Tibial artery (tissue), 4 donors: ENCODE results near the gene RELB.

ENCODE experiments used
- DNase-seq, 2 donors: peaks; one replicate each; pipeline ENCODE4 v3.0.0-alpha.2; 2019
- H3K27ac ChIP-seq, 2 donors: fragments of 200-600 bp; sonication (generic) in 1 of 2; 1 replicate in 1 of 2; 2 replicates in 1 of 2; pipeline ENCODE4 v1.5.1; 2018 to 2019; ENCODE audit warnings: mild to moderate bottlenecking in 1 of 2
- H3K27me3 ChIP-seq, 2 donors: fragments of 200-600 bp; sonication (generic) in 1 of 2; one replicate each; pipeline versions ENCODE4 v1.5.1 to v1.6.0; 2016 to 2019
- H3K36me3 ChIP-seq, 3 donors: fragments of 200-600 bp; sonication (generic) in 2 of 3; one replicate each; pipeline ENCODE4 v1.5.1; 2016 to 2019; ENCODE audit warnings: mild to moderate bottlenecking in 2 of 3
- H3K4me1 ChIP-seq, 4 donors: fragments of 200-600 bp; sonication (generic) in 2 of 4; 1 replicate in 3 of 4; 2 replicates in 1 of 4; pipeline ENCODE4 v1.5.1; 2016 to 2019
- H3K4me3 ChIP-seq, 2 donors: fragments of 200-600 bp; sonication (generic) in 1 of 2; 1 replicate in 1 of 2; 2 replicates in 1 of 2; pipeline ENCODE4 v1.5.1; 2018 to 2019; ENCODE audit warnings: mild to moderate bottlenecking in 2 of 2
- H3K9me3 ChIP-seq, 3 donors: fragments of 200-600 bp; sonication (generic) in 1 of 3; one replicate each; pipeline ENCODE4 v1.5.1; 2016 to 2019
- intact Hi-C: fragments of 100-400 bp; cut with DNase I; formaldehyde crosslinking; loops from one replicate; pipeline ENCODE4 v1.15.0; 2023; ENCODE audit warnings: low total_unique reads
- TF ChIP-seq, protein P1 (sequence below), 2 experiments: fragments of 200-600 bp in 1 of 2; fragments of 450-650 bp in 1 of 2; IDR thresholded peaks; one replicate each; pipeline ENCODE4 v1.5.1; 2017 to 2019; ENCODE audit warnings: antibody characterized with exemption in 2 of 2, mild to moderate bottlenecking in 1 of 2, moderate library complexity in 1 of 2

The RELB gene

GRCh38 chr19:44988273-44988672 lies 13.0 kb upstream of the RELB start:
- TF ChIP-seq, protein P1, sequence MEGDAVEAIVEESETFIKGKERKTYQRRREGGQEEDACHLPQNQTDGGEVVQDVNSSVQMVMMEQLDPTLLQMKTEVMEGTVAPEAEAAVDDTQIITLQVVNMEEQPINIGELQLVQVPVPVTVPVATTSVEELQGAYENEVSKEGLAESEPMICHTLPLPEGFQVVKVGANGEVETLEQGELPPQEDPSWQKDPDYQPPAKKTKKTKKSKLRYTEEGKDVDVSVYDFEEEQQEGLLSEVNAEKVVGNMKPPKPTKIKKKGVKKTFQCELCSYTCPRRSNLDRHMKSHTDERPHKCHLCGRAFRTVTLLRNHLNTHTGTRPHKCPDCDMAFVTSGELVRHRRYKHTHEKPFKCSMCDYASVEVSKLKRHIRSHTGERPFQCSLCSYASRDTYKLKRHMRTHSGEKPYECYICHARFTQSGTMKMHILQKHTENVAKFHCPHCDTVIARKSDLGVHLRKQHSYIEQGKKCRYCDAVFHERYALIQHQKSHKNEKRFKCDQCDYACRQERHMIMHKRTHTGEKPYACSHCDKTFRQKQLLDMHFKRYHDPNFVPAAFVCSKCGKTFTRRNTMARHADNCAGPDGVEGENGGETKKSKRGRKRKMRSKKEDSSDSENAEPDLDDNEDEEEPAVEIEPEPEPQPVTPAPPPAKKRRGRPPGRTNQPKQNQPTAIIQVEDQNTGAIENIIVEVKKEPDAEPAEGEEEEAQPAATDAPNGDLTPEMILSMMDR (IDR thresholded peaks at IDR 0.05), result no peak
- peaks cover 66 to 100% (median 71%) of the 10 kb centered on the region in 3 donors for H3K36me3 ChIP-seq

GRCh38 chr19:44988896-44989556 lies 12.2 kb upstream of the RELB start:
- intact Hi-C loops, result no loop called here
- Histone ChIP-seq H3K27ac (no peak overlapping the region), H3K9me3 (no peaks in the 10 kb centered on the region), H3K4me1 (no peaks in the 10 kb centered on the region), H3K4me3 (no peak overlapping the region), H3K36me3 (peaks cover 66 to 100% (median 71%) of the 10 kb centered on the region in 3 donors), H3K27me3 (no peaks in the 10 kb centered on the region)
- TF ChIP-seq, protein P1 (IDR thresholded peaks at IDR 0.05), result peak; percentile 52 to 56
- DNase-seq, result peak; percentile 31 to 74

More at GRCh38 chr19:44988273-44988672, 13.0 kb upstream of the RELB start:
- DNase-seq, result no peak
- Histone ChIP-seq H3K27me3 (no peaks in the 10 kb centered on the region), H3K27ac (no peak overlapping the region), H3K9me3 (no peaks in the 10 kb centered on the region), H3K4me3 (no peak overlapping the region), H3K4me1 (no peaks in the 10 kb centered on the region)
- intact Hi-C loops, result no loop called here

GRCh38 chr19:44990459-44990858 lies 10.8 kb upstream of the RELB start:
- Histone ChIP-seq H3K4me1 (no peaks in the 10 kb centered on the region), H3K4me3 (no peak overlapping the region), H3K9me3 (no peaks in the 10 kb centered on the region), H3K36me3 (peaks cover 56 to 85% (median 60%) of the 10 kb centered on the region in 3 donors), H3K27ac (no peak overlapping the region), H3K27me3 (no peaks in the 10 kb centered on the region)
- TF ChIP-seq, protein P1 (IDR thresholded peaks at IDR 0.05), result no peak
- intact Hi-C loops, result loop anchor here (10.0 kb wide), 1 partner anchor 264 kb away; the partner anchor contains the start of gene MARK4
- no peak for DNase-seq

DNA sequence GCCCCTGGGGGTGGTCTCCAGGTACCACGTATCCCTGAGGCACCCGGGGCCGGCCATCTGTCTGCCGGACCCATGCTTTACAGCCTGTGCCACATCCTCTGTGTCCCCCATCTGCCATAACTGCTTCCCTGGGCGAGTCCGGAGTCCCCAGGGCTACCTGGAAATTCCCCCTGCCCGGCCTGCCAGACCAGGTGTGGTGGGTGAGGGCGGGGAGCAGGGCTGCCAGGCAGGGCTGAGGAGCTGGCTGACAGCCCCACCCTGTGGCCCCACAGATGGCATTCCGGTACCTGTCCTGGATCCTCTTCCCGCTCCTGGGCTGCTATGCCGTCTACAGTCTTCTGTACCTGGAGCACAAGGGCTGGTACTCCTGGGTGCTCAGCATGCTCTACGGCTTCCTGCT lies 10.3 kb upstream of the RELB start:
- Histone ChIP-seq H3K9me3 (no peaks in the 10 kb centered on the region), H3K27ac (no peak overlapping the region), H3K4me1 (no peaks in the 10 kb centered on the region), H3K36me3 (peaks cover 52 to 80% (median 56%) of the 10 kb centered on the region in 3 donors), H3K27me3 (no peaks in the 10 kb centered on the region), H3K4me3 (no peak overlapping the region)
- TF ChIP-seq, protein P1 (IDR thresholded peaks at IDR 0.05), result no peak
- DNase-seq, result no peak
- intact Hi-C loops, result loop anchor here (10.0 kb wide), 1 partner anchor 264 kb away; the partner anchor contains the start of gene MARK4

- no peak overlapping the region for H3K27ac ChIP-seq
- H3K4me3 ChIP-seq, result no peak overlapping the region
- no peaks in the 10 kb centered on the region for H3K4me1 ChIP-seq
- H3K36me3 ChIP-seq, result peaks cover 41 to 64% (median 43%) of the 10 kb centered on the region in 3 donors
- DNase-seq, result no peak
- no peaks in the 10 kb centered on the region for H3K9me3 ChIP-seq
- TF ChIP-seq, protein P1 (IDR thresholded peaks at IDR 0.05), result no peak
- intact Hi-C loops, result loop anchor here (10.0 kb wide), 1 partner anchor 262 kb away; the partner anchor contains the start of gene MARK4
- H3K27me3 ChIP-seq, result no peaks in the 10 kb centered on the region
Observed at GRCh38 chr19:44992336-44993163, 8.7 kb upstream of the RELB start.
